ENCODE results near the gene GPX3. TPM values are rescaled to one million over a fixed set of nuclear protein-coding genes. Genes with fewer than 3 reads are reported as not detected.

Gene GPX3
- total RNA-seq, 1 donor from 2014 or later: 627 TPM

DNA sequence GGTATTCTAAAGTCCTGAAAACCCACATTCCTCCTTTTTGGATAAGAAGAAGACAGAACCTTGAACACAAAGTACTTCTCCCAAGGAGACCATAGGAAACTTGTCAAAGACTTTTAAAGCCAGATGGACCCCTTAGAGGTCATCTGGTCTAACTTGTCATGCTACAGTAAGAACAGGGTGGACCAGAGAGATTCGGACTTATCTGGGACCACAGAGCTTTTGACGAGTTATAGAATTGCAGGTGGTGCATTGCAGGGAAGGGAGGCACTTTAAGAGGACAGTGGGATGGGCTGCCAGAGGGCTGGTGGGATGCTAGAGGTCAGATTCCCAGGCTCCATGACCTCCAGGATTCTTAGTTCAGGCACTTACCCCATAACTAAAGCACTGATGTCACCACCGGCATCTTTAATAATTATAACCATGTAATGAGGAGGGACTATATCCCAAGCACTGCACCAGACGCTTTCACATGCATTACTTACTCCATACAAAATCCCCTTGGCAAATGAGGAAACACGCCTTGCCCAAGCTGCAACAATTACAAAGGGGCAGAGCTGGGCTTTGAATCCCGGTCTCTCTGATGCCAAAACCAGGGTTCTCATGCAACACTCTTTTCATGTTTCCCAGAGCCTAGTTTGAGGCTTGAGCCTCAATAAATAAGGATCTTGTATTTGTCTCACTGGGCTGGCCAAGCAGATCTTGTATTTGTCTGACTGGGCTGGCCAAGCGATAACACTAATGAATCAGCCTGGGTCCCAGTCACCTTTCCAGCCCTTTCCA is 12.8 kb upstream of the GPX3 start:
- intact Hi-C loops (cut with DNase I): no loop called here
- DNase-seq (ENCODE audit: missing footprints): no peak
- ATAC-seq: no peak

DNA sequence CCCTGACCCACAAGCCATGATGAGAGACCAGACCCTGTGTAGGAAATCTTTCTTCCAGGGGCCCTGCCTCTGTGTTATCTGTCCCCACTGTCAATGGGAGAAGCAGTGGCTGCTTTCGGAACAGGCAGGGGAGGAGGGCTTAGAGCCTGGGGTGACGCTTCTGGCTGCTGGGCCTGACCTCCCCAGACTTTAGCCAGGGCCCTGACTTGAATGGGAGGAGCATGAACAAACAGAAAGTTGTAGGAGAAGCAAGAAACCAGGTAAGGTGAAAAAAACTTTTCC is 12.2 kb upstream of the GPX3 start:
- intact Hi-C loops (cut with DNase I): no loop called here

DNA sequence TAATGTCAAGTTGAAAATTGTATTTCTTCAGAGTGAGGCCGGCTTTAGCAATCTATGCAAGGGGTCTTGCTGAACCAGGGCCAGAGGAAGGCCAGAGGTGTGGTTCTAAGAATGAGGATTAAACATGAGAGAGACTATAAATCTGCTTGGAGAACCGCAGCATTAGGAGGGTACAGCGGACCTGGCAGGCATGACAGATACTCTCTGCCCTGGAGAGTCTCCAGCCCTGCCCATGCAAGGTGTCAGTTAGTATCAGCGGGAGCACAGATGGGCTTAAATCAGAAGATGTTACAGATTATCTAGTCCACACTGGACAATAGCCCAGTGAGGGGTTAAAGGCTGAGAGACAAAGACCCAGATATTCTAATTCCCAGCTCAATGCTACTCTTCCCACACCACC is 11.5 kb upstream of the GPX3 start:
- intact Hi-C loops (cut with DNase I): no loop called here
- no peak for DNase-seq (ENCODE audit: missing footprints)
- ATAC-seq: no peak

More for the DNA sequence above, 12.2 kb upstream of the GPX3 start:
- DNase-seq (ENCODE audit: missing footprints) (no peak), ATAC-seq (no peak)

DNA sequence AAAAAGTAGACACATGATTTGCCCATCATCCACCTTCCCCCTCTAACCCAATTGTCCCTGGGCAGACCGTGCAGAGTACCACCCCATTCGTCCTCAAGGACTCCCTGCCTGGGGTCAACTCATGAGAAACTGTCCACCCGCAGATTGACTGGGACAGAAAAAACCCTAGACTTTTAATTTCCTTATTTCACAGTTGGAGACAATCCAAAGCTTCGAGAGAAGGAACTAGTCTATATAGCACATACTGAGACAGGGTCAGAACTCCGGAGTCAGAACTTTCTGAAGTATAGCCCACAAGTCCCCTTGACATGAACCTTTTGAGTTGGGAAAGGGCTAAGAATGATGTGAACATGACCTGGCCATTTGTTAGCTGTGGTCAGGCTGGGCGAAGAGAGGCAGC is 7.5 kb upstream of the GPX3 start:
- intact Hi-C loops (cut with DNase I): no loop called here
- no peak for DNase-seq (ENCODE audit: missing footprints)
- ATAC-seq: no peak

DNA sequence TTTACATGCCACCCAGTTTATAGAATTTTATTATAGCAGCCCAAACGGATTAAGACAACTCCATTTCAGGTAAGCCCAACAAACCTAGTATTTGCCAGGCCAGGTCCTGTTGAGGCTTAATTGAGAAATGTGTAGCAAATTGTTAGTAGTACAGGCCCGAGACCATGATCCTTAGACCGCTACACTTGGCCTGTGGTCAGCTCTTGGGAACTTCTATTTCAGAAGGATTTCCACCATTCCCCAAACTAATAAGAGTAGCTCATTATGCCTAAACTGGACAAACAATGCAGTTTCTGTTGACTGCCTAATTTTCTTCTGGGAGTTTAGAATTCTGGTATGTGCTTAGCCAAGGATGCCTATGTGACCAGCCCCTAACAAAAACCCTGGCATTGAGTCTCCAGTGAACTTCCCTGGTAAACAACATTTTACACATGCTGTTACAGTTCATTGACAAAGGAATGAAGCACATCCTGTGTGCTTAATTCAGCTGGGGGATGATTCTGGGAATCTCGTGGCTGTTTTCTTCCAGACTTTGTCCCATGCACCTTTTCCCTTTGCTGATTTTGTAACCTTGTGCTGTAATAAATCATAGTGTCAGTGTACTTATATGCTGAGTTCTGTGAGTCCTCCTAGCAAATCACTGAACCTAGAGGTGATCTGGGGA is 5.6 kb upstream of the GPX3 start:
- intact Hi-C loops (cut with DNase I): no loop called here
- peak; percentile 32 for ATAC-seq
- no peak for DNase-seq (ENCODE audit: missing footprints)

DNA sequence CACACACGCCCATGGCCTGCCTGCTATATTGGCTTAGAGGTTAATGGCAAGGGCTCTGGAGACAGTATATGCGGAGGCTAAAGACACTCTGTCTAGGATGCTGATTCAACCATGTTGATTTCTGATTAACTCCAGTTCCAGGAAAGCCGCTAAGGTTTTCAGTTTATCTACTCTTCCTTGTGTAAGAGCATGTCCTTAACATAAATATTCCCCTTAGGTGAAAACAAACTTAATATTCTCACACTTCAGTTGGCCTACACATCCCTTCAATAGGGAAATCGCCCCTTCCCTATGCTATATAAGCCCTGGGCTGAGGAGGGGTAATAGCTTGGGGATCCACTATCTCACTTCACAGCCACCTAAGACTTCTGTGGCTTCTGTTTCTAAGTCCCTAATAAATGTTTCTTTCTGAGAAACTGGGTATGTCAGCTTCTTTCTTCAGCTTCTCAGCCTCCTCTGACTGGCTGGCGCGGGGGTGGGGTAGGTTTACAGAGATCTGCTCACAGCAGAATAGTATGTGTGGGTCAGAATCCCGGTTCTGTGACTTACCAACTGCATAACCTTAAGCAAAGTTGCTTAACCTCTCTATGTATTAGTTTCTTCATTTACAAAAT is 4.3 kb upstream of the GPX3 start:
- intact Hi-C loops (cut with DNase I): no loop called here
- ATAC-seq (no peak), DNase-seq (ENCODE audit: missing footprints) (no peak)

DNA sequence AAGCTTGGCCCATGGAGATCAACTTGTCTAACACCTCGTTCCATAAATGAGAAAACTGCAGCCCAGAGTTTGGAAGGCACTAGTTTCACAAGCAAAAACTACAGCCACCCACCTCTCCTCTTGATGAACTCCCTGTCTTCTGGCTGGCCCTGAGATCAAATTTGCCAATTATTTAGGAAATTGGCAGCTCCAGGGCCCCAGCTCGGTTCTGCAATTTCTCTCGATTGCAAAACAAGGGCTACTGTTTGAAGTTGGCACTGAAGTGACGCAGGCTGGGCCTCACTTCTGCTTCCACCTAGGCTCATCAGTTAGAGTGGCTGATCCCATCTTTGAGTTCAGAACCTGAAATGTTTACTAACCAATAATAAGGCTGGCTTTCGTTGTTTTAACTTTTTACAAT is 3.7 kb upstream of the GPX3 start:
- DNase-seq (ENCODE audit: missing footprints) (peak; percentile 80), ATAC-seq (peak; percentile 15)
- intact Hi-C loops (cut with DNase I): no loop called here

DNA sequence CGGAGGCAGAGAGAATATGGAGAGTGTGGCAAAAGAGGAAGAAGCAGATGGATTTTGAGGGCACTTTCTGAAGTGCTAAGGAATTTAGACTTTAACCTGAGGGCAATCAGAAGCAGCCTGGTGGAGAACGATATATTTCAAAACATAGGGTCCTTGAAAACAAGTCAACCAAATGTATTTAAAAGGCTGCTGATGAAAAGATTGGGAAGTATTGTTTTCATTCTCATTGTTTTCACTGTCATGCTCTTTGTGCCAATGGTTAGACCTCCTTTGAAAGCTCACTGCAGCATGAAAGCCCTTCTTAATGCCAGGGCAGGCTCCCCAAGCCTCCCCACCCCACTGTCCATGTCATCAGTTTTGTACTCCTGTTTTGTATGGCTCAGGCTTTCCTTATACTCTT is 2.5 kb upstream of the GPX3 start:
- no peak for ATAC-seq
- DNase-seq (ENCODE audit: missing footprints): no peak
- intact Hi-C loops (cut with DNase I): no loop called here

DNA sequence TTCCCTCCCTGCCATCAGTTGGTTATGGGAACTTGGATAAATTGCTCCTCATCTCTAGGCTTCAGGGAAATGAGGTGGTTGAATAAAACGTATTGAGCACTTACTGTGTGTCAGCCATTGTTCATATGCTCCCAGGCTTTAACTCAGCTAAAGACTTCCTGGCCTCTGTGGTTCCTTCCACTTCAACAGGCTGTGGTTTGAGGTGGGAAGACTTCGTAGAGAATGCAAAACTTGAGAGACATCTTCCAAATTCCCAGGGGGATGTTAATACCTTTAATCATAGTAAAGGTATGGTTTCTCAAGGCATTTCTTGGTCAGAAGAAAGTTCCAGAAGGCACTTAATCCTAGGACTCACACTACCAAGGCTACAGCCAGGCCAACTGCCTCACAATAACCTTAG is 1.5 kb upstream of the GPX3 start:
- intact Hi-C loops (cut with DNase I): no loop called here
- no peak for ATAC-seq
- DNase-seq (ENCODE audit: missing footprints): no peak

DNA sequence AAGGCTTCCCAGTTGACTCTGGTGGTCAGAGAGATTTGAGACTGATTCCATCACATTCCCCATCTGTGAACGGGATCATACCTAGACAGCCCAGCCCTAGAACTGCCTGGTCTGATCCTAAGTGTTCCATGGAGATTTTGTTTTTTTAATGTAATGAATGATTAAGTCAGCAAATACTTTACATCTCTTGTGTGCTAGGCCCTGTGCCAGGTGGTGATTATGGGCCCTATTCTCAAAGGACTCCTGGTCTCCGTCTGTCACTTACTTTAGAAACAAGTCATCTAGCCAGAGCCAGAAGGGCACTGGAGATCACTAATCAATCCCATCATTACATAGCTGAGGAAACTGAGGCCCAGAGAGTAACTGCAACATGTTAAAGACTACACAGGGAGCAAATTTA is 1.1 kb upstream of the GPX3 start:
- intact Hi-C loops (cut with DNase I): no loop called here
- ATAC-seq (no peak), DNase-seq (ENCODE audit: missing footprints) (no peak)

DNA sequence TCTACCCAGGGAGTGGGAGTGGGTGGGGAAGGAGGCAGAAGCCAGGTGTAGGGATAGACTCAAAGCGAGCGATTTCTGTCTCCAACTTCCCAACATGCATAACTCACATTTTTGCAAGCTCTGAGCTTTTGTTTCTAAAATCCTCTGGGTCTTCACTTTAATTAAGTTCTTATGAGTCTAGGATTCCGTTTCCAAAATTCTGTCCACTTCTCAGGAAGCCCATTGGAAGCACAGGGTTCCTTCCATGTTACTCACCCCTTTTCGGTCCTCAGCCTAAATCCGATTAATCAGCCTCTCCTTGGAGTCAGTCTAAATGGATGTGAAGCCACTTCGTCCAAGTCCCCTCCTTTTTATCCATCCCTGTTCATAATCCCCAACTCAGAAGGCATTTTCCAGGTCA is 1.4 kb downstream of the GPX3 start:
- DNase-seq (ENCODE audit: missing footprints) (no peak), ATAC-seq (no peak)
- intact Hi-C loops (cut with DNase I): no loop called here

DNA sequence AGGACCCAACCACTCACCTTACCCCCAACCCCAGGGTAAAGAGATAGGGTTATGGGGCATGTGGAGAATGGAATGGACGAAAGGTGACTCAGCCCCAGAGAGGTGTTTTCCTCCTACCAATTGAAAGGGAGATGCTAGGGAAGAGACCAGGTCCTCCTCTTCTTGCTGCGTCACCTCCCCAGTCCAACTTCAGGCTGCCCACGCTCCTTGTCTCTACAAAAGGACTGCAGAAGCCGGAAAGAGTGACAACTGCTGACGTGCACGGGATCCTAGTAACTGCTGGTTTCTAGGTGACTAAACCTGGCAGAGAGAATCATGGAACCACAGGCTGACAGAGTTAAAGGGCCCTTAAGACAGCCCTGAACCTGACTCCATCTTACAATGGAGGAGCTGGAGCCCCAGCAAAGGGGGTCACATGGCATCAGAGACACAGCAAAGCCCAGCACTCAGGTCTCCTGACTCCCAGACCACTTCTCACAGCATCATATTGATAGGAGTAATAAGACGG is 2.2 kb downstream of the GPX3 start:
- intact Hi-C loops (cut with DNase I): no loop called here
- DNase-seq (ENCODE audit: missing footprints) (no peak), ATAC-seq (no peak)

DNA sequence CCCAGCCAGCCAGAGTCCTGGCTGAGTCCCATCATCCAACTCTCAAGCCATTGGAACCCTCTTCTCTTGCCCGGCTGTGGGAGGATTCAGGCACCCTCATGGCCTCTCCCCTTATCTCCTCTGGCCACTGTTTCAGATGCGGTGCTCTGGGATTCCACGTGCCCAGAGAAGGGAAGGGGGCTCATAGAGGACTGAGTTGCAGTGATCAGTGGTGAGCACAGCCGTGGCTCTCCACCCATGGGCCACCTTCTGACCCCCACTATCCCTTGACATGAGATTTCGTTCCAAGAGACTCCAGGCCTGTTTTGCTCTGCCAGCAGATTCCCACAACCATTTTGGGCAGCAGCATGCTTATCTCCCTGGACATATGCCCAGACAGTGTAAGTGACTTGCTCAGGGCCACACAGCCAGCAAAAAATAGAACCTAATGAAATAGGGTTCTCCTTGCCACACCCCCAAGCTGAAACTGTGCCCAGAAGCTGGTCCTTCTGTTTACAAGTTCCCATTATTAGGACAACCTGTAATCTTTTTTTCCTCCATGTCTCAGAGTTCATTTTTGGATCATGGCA is 2.7 kb downstream of the GPX3 start:
- intact Hi-C loops (cut with DNase I): no loop called here
- DNase-seq (ENCODE audit: missing footprints) (peak; percentile 76), ATAC-seq (peak; percentile 41)

DNA sequence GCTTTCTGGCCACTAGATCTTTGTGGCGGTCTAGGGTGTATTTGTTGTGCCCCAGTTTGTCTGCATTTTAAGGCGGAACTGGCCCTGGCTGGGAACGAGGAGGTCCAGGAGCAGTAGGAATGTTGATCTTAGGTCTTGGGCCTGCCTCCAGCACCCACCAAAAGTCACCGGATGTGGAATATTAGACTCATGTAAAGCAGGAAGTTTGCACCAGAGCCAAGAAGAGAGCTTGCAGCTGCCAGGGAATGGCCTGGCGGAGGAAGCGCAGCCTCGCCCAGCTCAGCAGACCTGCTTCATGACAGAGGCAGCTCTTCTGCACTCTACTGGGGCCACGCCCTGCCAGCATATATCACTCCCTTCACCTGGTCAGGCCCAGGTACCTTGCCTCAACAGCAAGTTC is 3.3 kb downstream of the GPX3 start:
- peak; percentile 85 for DNase-seq (ENCODE audit: missing footprints)
- peak; percentile 13 for ATAC-seq
- intact Hi-C loops (cut with DNase I): no loop called here

DNA sequence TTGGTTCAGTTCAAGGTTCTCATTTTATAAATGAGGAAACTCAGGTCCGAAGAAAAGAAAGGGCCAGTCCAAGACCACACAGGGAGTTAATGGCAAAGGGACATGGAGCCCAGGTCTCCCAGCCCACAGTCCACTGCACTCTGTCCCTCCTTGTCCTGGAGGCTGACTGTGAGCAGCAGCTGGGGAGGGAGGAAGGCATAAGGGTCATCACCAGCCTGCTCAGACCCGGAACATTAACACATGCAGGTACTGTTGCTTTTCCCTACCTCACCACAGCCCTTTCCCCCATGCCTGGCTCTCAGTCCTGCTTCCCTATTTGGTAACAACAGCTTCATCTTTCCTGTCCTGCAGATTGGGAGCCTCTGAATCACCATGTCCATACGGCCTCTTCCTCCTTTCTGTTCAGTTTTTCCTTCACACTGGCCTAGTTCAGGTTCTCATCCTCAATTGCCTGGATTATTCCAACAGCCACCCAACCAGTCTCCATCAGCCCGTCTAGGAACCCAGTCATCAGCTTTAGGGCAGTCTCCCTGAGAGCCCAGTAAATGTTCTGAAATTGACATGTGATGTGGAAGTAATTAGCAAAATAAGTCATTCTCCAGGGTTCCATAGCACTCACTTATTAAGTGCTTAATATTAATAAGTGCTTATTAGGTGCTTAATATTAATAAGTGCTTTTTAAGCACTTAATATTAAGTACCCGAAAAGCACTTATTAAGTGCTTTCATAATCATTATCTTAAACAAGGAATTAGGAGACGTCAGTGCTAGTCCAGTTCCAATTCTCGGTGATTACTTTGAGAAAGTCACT is 4.3 kb downstream of the GPX3 start:
- intact Hi-C loops (cut with DNase I): no loop called here
- DNase-seq (ENCODE audit: missing footprints): no peak
- ATAC-seq: no peak

DNA sequence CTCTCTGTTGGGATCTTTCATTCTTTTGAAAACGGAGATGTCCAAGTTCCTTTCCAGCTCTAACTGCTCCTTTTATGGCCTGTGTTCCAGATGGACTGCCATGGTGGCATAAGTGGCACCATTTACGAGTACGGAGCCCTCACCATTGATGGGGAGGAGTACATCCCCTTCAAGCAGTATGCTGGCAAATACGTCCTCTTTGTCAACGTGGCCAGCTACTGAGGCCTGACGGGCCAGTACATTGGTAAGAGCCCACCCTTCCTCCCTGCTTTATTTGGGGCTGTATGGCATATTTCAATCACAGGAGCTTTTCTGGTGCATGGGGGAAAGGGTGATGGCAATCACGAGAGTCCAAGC is 4.8 kb downstream of the GPX3 start:
- ATAC-seq: no peak
- intact Hi-C loops (cut with DNase I): no loop called here

DNA sequence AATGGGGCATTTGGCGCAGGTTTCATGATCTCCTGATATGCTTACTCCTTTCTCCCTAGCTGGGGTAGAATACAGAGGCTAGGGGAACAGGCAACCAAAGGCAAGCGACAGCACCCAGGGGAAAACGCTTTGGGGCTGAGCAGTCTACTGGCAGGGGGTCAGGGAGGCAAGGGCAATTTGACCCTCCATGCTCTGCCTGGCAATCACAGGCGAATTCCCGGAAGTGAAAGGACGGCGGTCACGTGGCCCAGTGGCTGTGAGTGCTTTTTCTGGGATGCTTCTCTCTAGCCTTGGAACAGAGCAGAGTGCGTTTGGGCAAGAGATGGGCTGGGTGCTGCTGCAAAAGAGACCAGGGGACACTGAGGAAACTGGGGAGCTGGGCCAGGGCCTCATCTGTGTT is 5.7 kb downstream of the GPX3 start:
- intact Hi-C loops (cut with DNase I): no loop called here
- ATAC-seq (no peak), DNase-seq (ENCODE audit: missing footprints) (no peak)

More for the DNA sequence above, 4.8 kb downstream of the GPX3 start:
- DNase-seq (ENCODE audit: missing footprints): no peak

DNA sequence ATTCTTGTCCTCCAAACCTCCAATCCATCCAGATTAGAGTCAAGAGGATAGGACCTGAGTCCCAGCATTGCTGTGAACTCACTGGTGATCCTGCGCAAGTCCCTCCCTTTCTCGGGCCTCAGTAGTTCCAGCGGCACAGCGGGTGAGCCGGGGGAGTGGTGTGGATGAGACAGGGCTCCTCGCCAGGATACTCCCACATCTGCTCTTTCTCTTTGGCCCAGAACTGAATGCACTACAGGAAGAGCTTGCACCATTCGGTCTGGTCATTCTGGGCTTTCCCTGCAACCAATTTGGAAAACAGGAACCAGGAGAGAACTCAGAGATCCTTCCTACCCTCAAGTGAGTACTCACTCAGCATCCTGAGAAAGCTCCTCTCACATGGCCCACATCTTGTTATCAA is 6.3 kb downstream of the GPX3 start:
- ATAC-seq (no peak), DNase-seq (ENCODE audit: missing footprints) (no peak)
- intact Hi-C loops (cut with DNase I): no loop called here

DNA sequence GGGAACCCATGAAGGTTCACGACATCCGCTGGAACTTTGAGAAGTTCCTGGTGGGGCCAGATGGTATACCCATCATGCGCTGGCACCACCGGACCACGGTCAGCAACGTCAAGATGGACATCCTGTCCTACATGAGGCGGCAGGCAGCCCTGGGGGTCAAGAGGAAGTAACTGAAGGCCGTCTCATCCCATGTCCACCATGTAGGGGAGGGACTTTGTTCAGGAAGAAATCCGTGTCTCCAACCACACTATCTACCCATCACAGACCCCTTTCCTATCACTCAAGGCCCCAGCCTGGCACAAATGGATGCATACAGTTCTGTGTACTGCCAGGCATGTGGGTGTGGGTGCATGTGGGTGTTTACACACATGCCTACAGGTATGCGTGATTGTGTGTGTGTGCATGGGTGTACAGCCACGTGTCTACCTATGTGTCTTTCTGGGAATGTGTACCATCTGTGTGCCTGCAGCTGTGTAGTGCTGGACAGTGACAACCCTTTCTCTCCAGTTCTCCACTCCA is 7.6 kb downstream of the GPX3 start:
- ATAC-seq: no peak
- intact Hi-C loops (cut with DNase I): no loop called here
- DNase-seq (ENCODE audit: missing footprints): no peak

Measured in Right ventricle myocardium inferior (tissue), 1 donor.